PC-3 (cell line): ENCODE data around the gene BCR. TPM values are rescaled to one million over a fixed set of nuclear protein-coding genes. Genes with fewer than 3 reads are reported as not detected.
A peak's percentile ranks its signal among the peaks of the same experiment; 100 is the strongest.
"Not testable (repeated sequence)": the region's sequence is repeated elsewhere in the genome, so short reads cannot be mapped to it uniquely, and the experiment has no call there.

ENCODE experiments used
- ATAC-seq: fragments of 200-7000 bp; cut with Tn5 transposase; 2 replicates; pipeline ENCODE4 v1.9.1; 2020; ENCODE audit warnings: mild to moderate bottlenecking, moderate library complexity
- BruUV-seq: library from RNA; stranded (reverse); fragments of 400-500 nt; replicated peaks from 2 replicates; lab custom pipeline; 2021; lab: Mats Ljungman, UMichigan
- CTCF ChIA-PET: fragments of 300-600 bp; sonication (Branson Sonifier 250); formaldehyde crosslinking; loops from one replicate; lab custom pipeline; 2022; ENCODE audit warnings: antibody characterized with exemption; lab: Charles Lee
- POLR2A ChIA-PET: fragments of 300-600 bp; sonication (Branson Sonifier 250); formaldehyde crosslinking; loops from one replicate; lab custom pipeline; 2022; ENCODE audit warnings: antibody characterized with exemption; ENCODE audit not compliant: unreplicated experiment; lab: Charles Lee
- DNase-seq: peaks from one replicate; pipeline ENCODE4 v3.0.0-alpha.2; 2015
- H2AFZ ChIP-seq: fragments of 300-600 bp; sonication (generic); 2 replicates; pipeline ENCODE4 v1.6.0; 2016; ENCODE audit warnings: antibody characterized with exemption, low read length
- H3F3A ChIP-seq: fragments of 300-600 bp; sonication (generic); one replicate; pipeline ENCODE4 v1.6.0; 2017; ENCODE audit warnings: antibody characterized with exemption, low read length, control low read depth, mild to moderate bottlenecking; ENCODE audit not compliant: unreplicated experiment
- H3K27ac ChIP-seq: fragments of 300-600 bp; sonication (generic); 2 replicates; pipeline ENCODE4 v1.5.1; 2016; ENCODE audit warnings: mild to moderate bottlenecking, low read length
- H3K27me3 ChIP-seq: fragments of 300-600 bp; sonication (generic); 2 replicates; pipeline ENCODE4 v1.6.1; 2016; ENCODE audit warnings: low read length, mixed read lengths
- H3K36me3 ChIP-seq: fragments of 300-600 bp; sonication (generic); 2 replicates; pipeline ENCODE4 v1.6.1; 2016; ENCODE audit warnings: low read depth, mixed run types, low read length, mixed read lengths
- H3K4me1 ChIP-seq: fragments of 300-600 bp; sonication (generic); 2 replicates; pipeline ENCODE4 v1.5.1; 2016; ENCODE audit warnings: low read length; ENCODE audit not compliant: insufficient read depth
- H3K4me2 ChIP-seq: fragments of 300-600 bp; sonication (generic); 2 replicates; pipeline ENCODE4 v1.6.0; 2016; ENCODE audit warnings: low read length
- H3K4me3 ChIP-seq: fragments of 300-600 bp; sonication (generic); 2 replicates; pipeline ENCODE4 v1.5.1; 2016; ENCODE audit warnings: mild to moderate bottlenecking, low read length, mixed read lengths
- H3K79me2 ChIP-seq: fragments of 300-600 bp; sonication (generic); 2 replicates; pipeline ENCODE4 v1.6.1; 2017; ENCODE audit warnings: low read length, mixed read lengths
- H3K9ac ChIP-seq: fragments of 300-600 bp; sonication (generic); 2 replicates; pipeline ENCODE4 v1.6.0; 2016; ENCODE audit warnings: mild to moderate bottlenecking, low read length
- H3K9me2 ChIP-seq: fragments of 300-600 bp; sonication (generic); replicated peaks from 2 replicates; pipeline ENCODE4 v1.6.1; 2016; ENCODE audit warnings: mixed run types, low read length, mixed read lengths
- H3K9me3 ChIP-seq: fragments of 300-600 bp; sonication (generic); 2 replicates; pipeline ENCODE4 v1.6.1; 2016; ENCODE audit warnings: low read length, mixed read lengths
- H4K20me1 ChIP-seq: fragments of 300-600 bp; sonication (generic); 2 replicates; pipeline ENCODE4 v1.6.1; 2016; ENCODE audit warnings: low read length, mixed read lengths
- CTCF ChIP-seq: fragments of 300-600 bp; sonication (generic); conservative IDR thresholded peaks from 2 replicates; pipeline ENCODE4 v1.5.1; 2017; ENCODE audit warnings: antibody characterized with exemption, low read depth, mild to moderate bottlenecking, low read length
- EZH2 ChIP-seq: fragments of 300-600 bp; sonication (generic); IDR thresholded peaks from one replicate; pipeline ENCODE4 v1.6.1; 2017; ENCODE audit warnings: antibody characterized with exemption, mild to moderate bottlenecking, low read length; ENCODE audit not compliant: unreplicated experiment
- EZH2phosphoT487 ChIP-seq: fragments of 300-600 bp; sonication (generic); IDR thresholded peaks from 2 replicates; pipeline ENCODE4 v1.6.1; 2018; ENCODE audit warnings: mild to moderate bottlenecking, antibody characterized with exemption, low read length, borderline replicate concordance
- intact Hi-C: fragments of 100-400 bp; cut with micrococcal nuclease; formaldehyde crosslinking; loops from 2 replicates; pipeline ENCODE4 v1.9.0; 2023
- total RNA-seq: library from RNA; depleted of rRNA; stranded (reverse); fragments of >200 nt; gene quantifications from 2 replicates; pipeline ENCODE4 v1.2.3, GENCODE V29; 2014

Gene BCR
- total RNA-seq, 1 experiment from 2014 or later, result 36.8 TPM

- H3K27me3 ChIP-seq, CTCF ChIA-PET, H3K79me2 ChIP-seq, H3K9me3 ChIP-seq, ATAC-seq, BruUV-seq, H3K4me3 ChIP-seq, H4K20me1 ChIP-seq, H3K9me2 ChIP-seq, H3K27ac ChIP-seq, H3K36me3 ChIP-seq, H2AFZ ChIP-seq, H3K4me1 ChIP-seq, H3K9ac ChIP-seq, POLR2A ChIA-PET, H3F3A ChIP-seq, H3K4me2 ChIP-seq, DNase-seq, intact Hi-C loops: not testable (repeated sequence)
Observed at GRCh38 chr22:23311635-23312420, 131.5 kb downstream of the BCR start.

- no TSS peak for BruUV-seq
- H3K36me3 ChIP-seq, result no peaks in the 10 kb centered on the region
- POLR2A ChIA-PET, result no interaction called here
- H3K4me2 ChIP-seq, result no peak overlapping the region
- CTCF ChIA-PET, result no interaction called here
- H3K9me2 ChIP-seq, result no peaks in the 10 kb centered on the region
- no peaks in the 10 kb centered on the region for H3K27me3 ChIP-seq
- no peaks in the 10 kb centered on the region for H3K4me1 ChIP-seq
- ATAC-seq (no peak), DNase-seq (no peak)
- no peaks in the 10 kb centered on the region for H3F3A ChIP-seq
- H3K9me3 ChIP-seq, result no peaks in the 10 kb centered on the region
- no peaks in the 10 kb centered on the region for H3K79me2 ChIP-seq
- no peaks in the 10 kb centered on the region for H4K20me1 ChIP-seq
- no peak overlapping the region for H3K4me3 ChIP-seq
- H3K27ac ChIP-seq, result no peak overlapping the region
- H3K9ac ChIP-seq, result no peak overlapping the region
- H2AFZ ChIP-seq, result no peak overlapping the region
- TF ChIP-seq EZH2 (no peak), EZH2phosphoT487 (no peak), CTCF (no peak)
- intact Hi-C loops, result no loop called here
Observed at GRCh38 chr22:23313791-23314567, 133.7 kb downstream of the BCR start.

- POLR2A ChIA-PET, result no interaction called here
- CTCF ChIA-PET, result no interaction called here
- Histone ChIP-seq H3F3A (no peaks in the 10 kb centered on the region), H3K36me3 (no peaks in the 10 kb centered on the region), H3K27me3 (no peaks in the 10 kb centered on the region), H3K4me2 (no peak overlapping the region), H3K4me3 (no peak overlapping the region), H3K9me2 (no peaks in the 10 kb centered on the region), H3K27ac (no peak overlapping the region), H3K9ac (no peak overlapping the region), H3K4me1 (no peaks in the 10 kb centered on the region), H3K79me2 (no peaks in the 10 kb centered on the region), H3K9me3 (no peaks in the 10 kb centered on the region), H4K20me1 (no peaks in the 10 kb centered on the region), H2AFZ (no peak overlapping the region)
- BruUV-seq, result no TSS peak
- intact Hi-C loops, result no loop called here
- no peak for ATAC-seq
- TF ChIP-seq EZH2 (no peak), CTCF (peak; percentile 42; the same call in 1 of the 2 replicates), EZH2phosphoT487 (no peak)
- peak; percentile 35 for DNase-seq
Observed at GRCh38 chr22:23315341-23315917, 135.1 kb downstream of the BCR start.

GRCh38 chr22:23316596-23316995, 136.3 kb downstream of the BCR start:
- H3K9me2 ChIP-seq, H3K79me2 ChIP-seq, H4K20me1 ChIP-seq, H3K9me3 ChIP-seq, H3K4me3 ChIP-seq, H3K27me3 ChIP-seq, H2AFZ ChIP-seq, DNase-seq, ATAC-seq, H3K4me2 ChIP-seq, CTCF ChIA-PET, H3F3A ChIP-seq, H3K9ac ChIP-seq, BruUV-seq, POLR2A ChIA-PET, intact Hi-C loops, H3K4me1 ChIP-seq, H3K27ac ChIP-seq, H3K36me3 ChIP-seq: not testable (repeated sequence)
